Body of pancreas (tissue), 4 donors: Measurements from ENCODE around the gene TMEM82. TPM values are rescaled to one million over a fixed set of nuclear protein-coding genes. Genes with fewer than 3 reads are reported as not detected.
A peak's percentile ranks its signal among the peaks of the same experiment; 100 is the strongest.

ENCODE experiments used
- ATAC-seq: fragments of 150-250 bp; one replicate; pipeline ENCODE4 v1.9.1; 2016
- DNase-seq, 4 donors: peaks; one replicate each; pipeline ENCODE4 v3.0.0-alpha.2; 2019
- H3K27ac ChIP-seq, 4 donors: fragments of 200-600 bp; sonication (generic); 1 replicate in 3 of 4; 2 replicates in 1 of 4; pipeline versions ENCODE4 v1.5.1 to v1.6.1; 2016 to 2019; ENCODE audit warnings: mild to moderate bottlenecking in 1 of 4, mixed read lengths in 1 of 4, moderate library complexity in 1 of 4
- H3K27me3 ChIP-seq, 2 donors: fragments of 200-600 bp; sonication (generic); one replicate each; pipeline ENCODE4 v1.6.0; 2016; ENCODE audit warnings: mild to moderate bottlenecking in 1 of 2
- H3K36me3 ChIP-seq, 2 donors: fragments of 200-600 bp; sonication (generic); replicated peaks in 1 of 2; 2 replicates each; pipeline ENCODE4 v1.5.1; 2016; ENCODE audit warnings: low read depth in 2 of 2; ENCODE audit not compliant: insufficient read depth in 1 of 2
- H3K4me1 ChIP-seq: fragments of 200-600 bp; sonication (generic); one replicate; pipeline ENCODE4 v1.6.0; 2016
- H3K4me3 ChIP-seq, 2 donors: fragments of 200-600 bp; sonication (generic); 1 replicate in 1 of 2; 2 replicates in 1 of 2; pipeline ENCODE4 v1.5.1; 2016 to 2019
- H3K9me3 ChIP-seq, 3 donors: fragments of 200-600 bp; sonication (generic); 1 replicate in 2 of 3; 2 replicates in 1 of 3; pipeline ENCODE4 v1.5.1; 2016
- POLR2A ChIP-seq, 3 donors: fragments of 450-650 bp; IDR thresholded peaks; one replicate each; pipeline ENCODE4 v1.6.1; 2016; ENCODE audit warnings: antibody characterized with exemption in 3 of 3, mild to moderate bottlenecking in 2 of 3
- WGBS, 2 donors: methylation state at CpG; one replicate each; pipeline ENCODE4 v1.1.5; 2017; 5-methylcytosine and 5-hydroxymethylcytosine counted together
- intact Hi-C: fragments of 100-400 bp; cut with DNase I; formaldehyde crosslinking; loops from one replicate; pipeline ENCODE4 v1.15.1; 2023
- total RNA-seq, 2 donors: library from RNA; depleted of rRNA; stranded (reverse); fragments of >200 nt; gene quantifications; one replicate each; pipeline ENCODE4 v1.1.0, GENCODE V29; 2016
- TF ChIP-seq, protein P1 (sequence below), 7 experiments: fragments of 450-650 bp in 4 of 7; fragments of 200-600 bp in 3 of 7; sonication (generic) in 3 of 7; IDR thresholded peaks; one replicate each; pipeline ENCODE4 v1.5.1; 2016 to 2019; ENCODE audit warnings: antibody characterized with exemption in 7 of 7

Gene TMEM82
- total RNA-seq, 2 donors from 2014 or later: not detected

- DNase-seq: no peak
- no peak overlapping the region for H3K4me3 ChIP-seq
- H3K27ac ChIP-seq: no peak overlapping the region
- H3K9me3 ChIP-seq: no peaks in the 10 kb centered on the region
- no peaks in the 10 kb centered on the region for H3K4me1 ChIP-seq
- no peak for ATAC-seq
- intact Hi-C loops: no loop called here
- no peak for TF ChIP-seq POLR2A (IDR thresholded peaks at IDR 0.05)
- TF ChIP-seq, protein P1, sequence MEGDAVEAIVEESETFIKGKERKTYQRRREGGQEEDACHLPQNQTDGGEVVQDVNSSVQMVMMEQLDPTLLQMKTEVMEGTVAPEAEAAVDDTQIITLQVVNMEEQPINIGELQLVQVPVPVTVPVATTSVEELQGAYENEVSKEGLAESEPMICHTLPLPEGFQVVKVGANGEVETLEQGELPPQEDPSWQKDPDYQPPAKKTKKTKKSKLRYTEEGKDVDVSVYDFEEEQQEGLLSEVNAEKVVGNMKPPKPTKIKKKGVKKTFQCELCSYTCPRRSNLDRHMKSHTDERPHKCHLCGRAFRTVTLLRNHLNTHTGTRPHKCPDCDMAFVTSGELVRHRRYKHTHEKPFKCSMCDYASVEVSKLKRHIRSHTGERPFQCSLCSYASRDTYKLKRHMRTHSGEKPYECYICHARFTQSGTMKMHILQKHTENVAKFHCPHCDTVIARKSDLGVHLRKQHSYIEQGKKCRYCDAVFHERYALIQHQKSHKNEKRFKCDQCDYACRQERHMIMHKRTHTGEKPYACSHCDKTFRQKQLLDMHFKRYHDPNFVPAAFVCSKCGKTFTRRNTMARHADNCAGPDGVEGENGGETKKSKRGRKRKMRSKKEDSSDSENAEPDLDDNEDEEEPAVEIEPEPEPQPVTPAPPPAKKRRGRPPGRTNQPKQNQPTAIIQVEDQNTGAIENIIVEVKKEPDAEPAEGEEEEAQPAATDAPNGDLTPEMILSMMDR (IDR thresholded peaks at IDR 0.05): no peak
- 77 to 79% methylated on average over 3 to 8 of the region's 10 CpGs for WGBS, 2 donors
- no peaks in the 10 kb centered on the region for H3K27me3 ChIP-seq
- peaks cover 0 to 6% of the 10 kb centered on the region in 2 donors for H3K36me3 ChIP-seq
Observed at GRCh38 chr1:15786581-15786980, 44.3 kb downstream of the TMEM82 start.

DNA sequence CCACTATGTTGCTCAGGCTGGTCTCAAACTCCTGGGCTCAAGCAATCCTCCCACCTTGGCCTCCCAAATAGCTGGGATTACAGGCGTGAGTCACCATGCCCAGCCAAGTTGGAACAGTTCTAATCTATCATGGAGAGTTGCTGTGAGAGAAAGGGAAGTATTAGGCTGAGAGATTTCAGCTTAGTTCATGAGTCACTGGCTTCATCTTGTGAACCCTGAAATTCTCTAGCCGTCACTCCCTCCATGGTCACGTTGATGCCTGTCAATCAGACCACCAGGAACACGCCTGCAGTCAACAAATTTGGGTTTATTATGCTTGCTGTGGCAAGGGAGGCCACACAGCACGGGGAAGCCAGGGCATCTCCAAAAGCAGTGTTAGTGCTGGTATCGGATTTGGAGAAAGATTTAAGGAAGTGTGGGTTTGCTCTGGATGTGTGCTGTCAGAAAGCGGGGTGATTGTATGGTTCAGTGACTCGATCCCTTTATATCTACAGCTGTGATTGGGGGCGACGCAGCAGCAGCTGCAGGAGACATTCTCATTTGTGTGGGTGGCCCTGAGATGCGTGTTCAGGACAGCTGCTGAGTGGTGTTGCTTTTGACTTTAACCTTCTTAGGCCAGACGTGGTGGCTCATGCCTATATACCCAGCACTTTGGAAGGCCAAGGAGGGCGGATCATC lies 46.5 kb downstream of the TMEM82 start:
- WGBS, 2 donors: 74 to 79% methylated on average over 8 to 13 of the region's 13 CpGs
- TF ChIP-seq, protein P1 (IDR thresholded peaks at IDR 0.05): no peak
- no peak for TF ChIP-seq POLR2A (IDR thresholded peaks at IDR 0.05)
- intact Hi-C loops: no loop called here
- peak overlapping the region in 2 of 4 donors; percentile 33 to 46 for H3K27ac ChIP-seq
- H3K4me1 ChIP-seq: peaks cover 5% of the 10 kb centered on the region
- H3K36me3 ChIP-seq: peaks cover 0 to 6% of the 10 kb centered on the region in 2 donors
- DNase-seq: no peak
- no peak overlapping the region for H3K4me3 ChIP-seq
- no peak for ATAC-seq
- H3K9me3 ChIP-seq: no peaks in the 10 kb centered on the region
- no peaks in the 10 kb centered on the region for H3K27me3 ChIP-seq

DNA sequence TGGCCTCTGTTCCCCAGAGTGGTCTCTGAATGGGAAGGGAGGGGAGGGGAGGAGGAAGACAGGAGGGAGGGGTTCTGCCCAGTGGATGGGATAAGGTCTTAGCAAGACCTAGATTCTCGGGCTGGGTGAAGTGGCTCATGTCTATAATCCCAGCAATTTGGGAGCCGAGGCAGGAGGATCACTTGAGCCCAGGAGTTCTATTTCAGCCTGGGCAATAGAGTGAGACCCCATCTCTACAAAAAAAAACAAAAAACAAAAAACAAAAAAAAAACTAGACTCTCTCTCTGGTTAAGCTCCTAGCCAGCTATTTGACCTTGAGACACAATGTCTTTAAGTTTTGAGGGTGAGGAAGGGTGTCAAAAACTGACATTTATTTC lies 53.8 kb downstream of the TMEM82 start:
- 83 to 91% methylated on average over 2 of the region's 2 CpGs for WGBS, 2 donors
- no peak overlapping the region for H3K4me3 ChIP-seq
- intact Hi-C loops: no loop called here

More for the DNA sequence above, 53.8 kb downstream of the TMEM82 start:
- Histone ChIP-seq H3K9me3 (no peaks in the 10 kb centered on the region), H3K27me3 (no peaks in the 10 kb centered on the region), H3K4me1 (peaks cover 61% of the 10 kb centered on the region), H3K36me3 (no peaks in the 10 kb centered on the region), H3K27ac (peak overlapping the region; percentile 62 to 84 (median 73))
- no peak for ATAC-seq
- TF ChIP-seq POLR2A (IDR thresholded peaks at IDR 0.05): no peak
- TF ChIP-seq, protein P1 (IDR thresholded peaks at IDR 0.05): no peak
- DNase-seq: no peak

Other genes with a start within 250 kb of the TMEM82 start
- 10 to 100 TPM; 12.9 to 21.5 TPM for gene CASP9, start 218.3 kb upstream of the TMEM82 start, total RNA-seq
- gene DNAJC16, start 215.7 kb upstream of the TMEM82 start, total RNA-seq: 10 to 100 TPM; 11.9 to 12.5 TPM
- under 1 TPM; 0.33 to 0.52 TPM for gene AGMAT, start 157.4 kb upstream of the TMEM82 start, total RNA-seq
- 10 to 100 TPM; 18.8 to 30.1 TPM for gene DDI2, start 125.0 kb upstream of the TMEM82 start, total RNA-seq
- gene PLEKHM2, start 58.2 kb upstream of the TMEM82 start, total RNA-seq: 10 to 100 TPM; 18.1 to 31.6 TPM
- 1 to 10 TPM; 5.7 to 6.9 TPM for gene SLC25A34, start 6.2 kb upstream of the TMEM82 start, total RNA-seq
- 10 to 100 TPM; 42.5 to 46.2 TPM for gene FBLIM1, start 16.3 kb downstream of the TMEM82 start, total RNA-seq
- gene UQCRHL, start 65.2 kb downstream of the TMEM82 start, total RNA-seq: 1 to 10 TPM in 1 of 2 donors, under 1 TPM in 1; 0.66 to 1.0 TPM
- gene SPEN, start 105.2 kb downstream of the TMEM82 start, total RNA-seq: 10 to 100 TPM; 27.8 to 38.9 TPM
- 10 to 100 TPM; 28.8 to 73.2 TPM for gene ZBTB17, start 233.6 kb downstream of the TMEM82 start, total RNA-seq